DOHH2 (cell line): ENCODE measurements around the gene ANXA5.

ENCODE experiments used
- EZH2phosphoT487 ChIP-seq: fragments of 200-600 bp; sonication (generic); IDR thresholded peaks from 2 replicates; pipeline ENCODE4 v1.6.1; 2017; ENCODE audit warnings: borderline replicate concordance, mild to moderate bottlenecking, antibody characterized with exemption, low read length, moderate library complexity, mixed read lengths
- TF ChIP-seq, protein P1 (sequence below): fragments of 200-600 bp; sonication (generic); IDR thresholded peaks from one replicate; pipeline ENCODE4 v1.5.1; 2014; ENCODE audit warnings: antibody characterized with exemption, mild to moderate bottlenecking, low read depth, low read length; ENCODE audit not compliant: poor library complexity, severe bottlenecking

DNA sequence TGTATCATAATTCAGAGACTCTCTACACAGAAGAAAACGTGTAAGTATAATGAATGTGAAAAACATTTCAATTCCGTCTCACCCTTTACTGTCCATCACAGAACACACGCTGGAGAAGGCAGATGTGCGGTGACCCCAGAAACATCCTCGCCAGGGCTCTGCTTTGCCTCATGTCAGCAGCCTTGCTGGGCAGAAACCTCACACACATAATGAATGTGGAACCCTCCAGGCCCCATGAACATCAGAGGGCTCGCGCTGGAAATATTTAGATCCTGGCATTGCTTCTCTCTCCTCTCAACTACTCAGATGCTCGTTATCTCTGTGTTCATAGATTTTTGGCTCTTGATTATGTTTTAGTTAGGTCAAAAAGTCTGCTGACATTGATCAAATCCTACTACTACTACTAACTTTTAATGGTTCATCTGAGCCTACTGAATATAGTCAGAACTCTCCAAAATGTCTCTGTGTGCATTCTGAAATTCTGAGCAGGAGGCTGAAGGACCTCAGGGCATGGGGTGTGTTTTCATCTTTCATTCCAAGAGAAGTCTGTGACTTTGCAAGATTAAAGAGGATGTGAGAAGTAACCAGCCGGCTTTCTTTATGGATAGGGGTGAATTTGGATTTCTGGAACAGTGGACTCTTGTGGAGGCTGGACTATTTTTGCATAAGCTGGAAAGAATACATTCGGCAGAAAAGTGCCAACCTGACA is 41.2 kb upstream of the ANXA5 start:
- TF ChIP-seq, protein P1, sequence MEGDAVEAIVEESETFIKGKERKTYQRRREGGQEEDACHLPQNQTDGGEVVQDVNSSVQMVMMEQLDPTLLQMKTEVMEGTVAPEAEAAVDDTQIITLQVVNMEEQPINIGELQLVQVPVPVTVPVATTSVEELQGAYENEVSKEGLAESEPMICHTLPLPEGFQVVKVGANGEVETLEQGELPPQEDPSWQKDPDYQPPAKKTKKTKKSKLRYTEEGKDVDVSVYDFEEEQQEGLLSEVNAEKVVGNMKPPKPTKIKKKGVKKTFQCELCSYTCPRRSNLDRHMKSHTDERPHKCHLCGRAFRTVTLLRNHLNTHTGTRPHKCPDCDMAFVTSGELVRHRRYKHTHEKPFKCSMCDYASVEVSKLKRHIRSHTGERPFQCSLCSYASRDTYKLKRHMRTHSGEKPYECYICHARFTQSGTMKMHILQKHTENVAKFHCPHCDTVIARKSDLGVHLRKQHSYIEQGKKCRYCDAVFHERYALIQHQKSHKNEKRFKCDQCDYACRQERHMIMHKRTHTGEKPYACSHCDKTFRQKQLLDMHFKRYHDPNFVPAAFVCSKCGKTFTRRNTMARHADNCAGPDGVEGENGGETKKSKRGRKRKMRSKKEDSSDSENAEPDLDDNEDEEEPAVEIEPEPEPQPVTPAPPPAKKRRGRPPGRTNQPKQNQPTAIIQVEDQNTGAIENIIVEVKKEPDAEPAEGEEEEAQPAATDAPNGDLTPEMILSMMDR: no peak
- TF ChIP-seq EZH2phosphoT487: no peak
